ENCODE data around the gene SDHC.

DNA sequence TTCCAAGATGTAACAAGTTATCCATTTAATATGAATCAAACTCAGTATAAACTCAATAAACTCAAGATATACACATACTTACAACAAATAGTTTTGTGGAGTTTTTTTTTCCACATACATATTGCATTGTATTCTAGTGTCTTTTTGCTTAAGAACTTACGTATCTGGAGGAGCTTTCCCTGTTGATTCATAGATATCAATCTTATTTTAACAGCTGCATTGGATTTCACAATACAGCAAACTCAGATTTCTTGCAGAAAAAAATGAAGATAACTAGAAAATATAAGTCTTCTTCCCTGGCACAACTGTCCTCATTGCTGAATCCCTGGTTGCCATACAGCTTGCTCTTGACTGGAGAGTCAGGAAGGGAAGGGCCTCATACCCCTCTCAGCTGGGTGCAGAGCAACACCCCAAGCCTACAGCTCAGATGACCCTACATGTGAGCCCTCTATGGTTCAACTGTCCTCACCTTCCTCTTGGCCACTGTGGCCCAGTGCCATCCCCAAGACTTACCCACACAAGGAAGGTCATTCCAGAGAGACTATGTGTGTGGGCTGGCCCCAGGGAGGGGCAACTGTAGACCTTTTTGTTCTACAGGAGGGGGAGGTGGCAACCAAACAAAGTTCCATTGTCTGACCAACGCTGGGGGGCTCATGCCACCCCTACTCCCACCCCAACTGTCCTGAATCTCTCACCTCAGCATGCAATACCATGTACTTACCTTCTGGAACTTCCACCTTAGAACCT is 6.1 kb upstream of the SDHC start:
- TF ChIP-seq, protein P1, sequence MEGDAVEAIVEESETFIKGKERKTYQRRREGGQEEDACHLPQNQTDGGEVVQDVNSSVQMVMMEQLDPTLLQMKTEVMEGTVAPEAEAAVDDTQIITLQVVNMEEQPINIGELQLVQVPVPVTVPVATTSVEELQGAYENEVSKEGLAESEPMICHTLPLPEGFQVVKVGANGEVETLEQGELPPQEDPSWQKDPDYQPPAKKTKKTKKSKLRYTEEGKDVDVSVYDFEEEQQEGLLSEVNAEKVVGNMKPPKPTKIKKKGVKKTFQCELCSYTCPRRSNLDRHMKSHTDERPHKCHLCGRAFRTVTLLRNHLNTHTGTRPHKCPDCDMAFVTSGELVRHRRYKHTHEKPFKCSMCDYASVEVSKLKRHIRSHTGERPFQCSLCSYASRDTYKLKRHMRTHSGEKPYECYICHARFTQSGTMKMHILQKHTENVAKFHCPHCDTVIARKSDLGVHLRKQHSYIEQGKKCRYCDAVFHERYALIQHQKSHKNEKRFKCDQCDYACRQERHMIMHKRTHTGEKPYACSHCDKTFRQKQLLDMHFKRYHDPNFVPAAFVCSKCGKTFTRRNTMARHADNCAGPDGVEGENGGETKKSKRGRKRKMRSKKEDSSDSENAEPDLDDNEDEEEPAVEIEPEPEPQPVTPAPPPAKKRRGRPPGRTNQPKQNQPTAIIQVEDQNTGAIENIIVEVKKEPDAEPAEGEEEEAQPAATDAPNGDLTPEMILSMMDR (conservative IDR thresholded peaks at IDR 0.05 in 1 of 2, IDR thresholded peaks at IDR 0.05 in 1 of 2; ENCODE audit: extremely low read depth in 1 of 2, insufficient read depth in 1 of 2, low read depth in 1 of 2, low read length in 2 of 2): no peak
- no peak for TF ChIP-seq EZH2 (IDR thresholded peaks at IDR 0.05; ENCODE audit: borderline replicate concordance, low read length)

All from mammary epithelial cell (primary cell).